ENCODE measurements around the gene CYP4A11.
"Not testable (repeated sequence)": the region's sequence is repeated elsewhere in the genome, so short reads cannot be mapped to it uniquely, and the experiment has no call there.

The CYP4A11 gene

DNA sequence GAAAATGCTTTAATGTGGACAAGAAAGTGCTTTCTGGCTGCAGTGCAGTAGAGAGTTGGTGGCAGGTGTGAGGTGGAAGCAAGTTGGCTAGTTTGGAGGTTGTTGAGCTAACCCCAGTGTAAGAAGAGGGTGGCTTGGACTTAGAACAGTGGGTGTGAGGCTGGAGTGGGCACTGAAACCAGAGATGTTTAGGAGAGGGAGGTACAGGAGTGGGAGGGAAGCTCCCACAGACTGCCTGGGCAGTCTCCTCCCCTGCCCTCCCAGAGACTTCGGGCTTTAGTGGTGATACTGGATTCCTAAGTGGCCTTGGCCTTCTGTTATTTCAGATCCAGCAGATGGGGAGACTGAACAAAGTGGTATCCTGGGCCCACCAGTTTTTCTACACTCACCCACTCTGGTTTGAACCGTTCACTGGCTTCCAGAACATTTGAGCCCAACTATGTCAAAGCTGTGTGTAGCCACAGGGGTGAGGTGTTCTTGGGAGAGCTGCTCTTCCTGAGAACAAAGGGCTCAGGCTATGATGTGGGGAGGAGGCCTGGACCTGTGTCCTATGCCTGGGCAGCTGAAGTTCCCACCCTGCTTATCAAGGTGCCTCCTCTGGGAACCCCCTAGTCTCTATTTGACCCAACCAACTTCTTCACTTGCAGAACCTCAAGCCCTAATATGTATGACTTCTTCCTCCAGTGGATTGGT lies 19.9 kb upstream of the CYP4A11 start:
- no peaks in the 10 kb centered on the region for H3K9me2 ChIP-seq (replicated peaks; ENCODE audit: low read depth, low read length)
- H3K36me3 ChIP-seq (ENCODE audit: insufficient read depth, low read length): no peaks in the 10 kb centered on the region
- H3K4me2 ChIP-seq (ENCODE audit: low read depth, low read length, poor library complexity, severe bottlenecking): no peak overlapping the region
- H3K9me3 ChIP-seq (ENCODE audit: insufficient read depth, low read depth, low read length): no peaks in the 10 kb centered on the region
- no peak overlapping the region for H3K9ac ChIP-seq (ENCODE audit: low read depth, low read length, poor library complexity, severe bottlenecking)
- H3F3A ChIP-seq (ENCODE audit: low read depth): no peaks in the 10 kb centered on the region
- no peak overlapping the region for H2AFZ ChIP-seq (ENCODE audit: low read length)
- no peak overlapping the region for H3K4me3 ChIP-seq (ENCODE audit: low read length, poor library complexity, severe bottlenecking)
- no peaks in the 10 kb centered on the region for H3K27me3 ChIP-seq (ENCODE audit: insufficient read depth, low read length, poor library complexity, severe bottlenecking)
- TF ChIP-seq CTCF (conservative IDR thresholded peaks at IDR 0.05; ENCODE audit: low read length) (no peak), EZH2phosphoT487 (IDR thresholded peaks at IDR 0.05; ENCODE audit: borderline replicate concordance) (no peak)
- no peaks in the 10 kb centered on the region for H3K4me1 ChIP-seq (ENCODE audit: insufficient read depth, low read length, poor library complexity, severe bottlenecking)
- H3K79me2 ChIP-seq (ENCODE audit: insufficient read depth, low read length): no peaks in the 10 kb centered on the region
- no peaks in the 10 kb centered on the region for H4K20me1 ChIP-seq (ENCODE audit: insufficient read depth, low read length, poor library complexity, severe bottlenecking)

- no peak overlapping the region for H3K9ac ChIP-seq (ENCODE audit: low read depth, low read length, poor library complexity, severe bottlenecking)
These were observed 19.0 kb upstream of the CYP4A11 start for GRCh38 chr1:46960250-46960649.

DNA sequence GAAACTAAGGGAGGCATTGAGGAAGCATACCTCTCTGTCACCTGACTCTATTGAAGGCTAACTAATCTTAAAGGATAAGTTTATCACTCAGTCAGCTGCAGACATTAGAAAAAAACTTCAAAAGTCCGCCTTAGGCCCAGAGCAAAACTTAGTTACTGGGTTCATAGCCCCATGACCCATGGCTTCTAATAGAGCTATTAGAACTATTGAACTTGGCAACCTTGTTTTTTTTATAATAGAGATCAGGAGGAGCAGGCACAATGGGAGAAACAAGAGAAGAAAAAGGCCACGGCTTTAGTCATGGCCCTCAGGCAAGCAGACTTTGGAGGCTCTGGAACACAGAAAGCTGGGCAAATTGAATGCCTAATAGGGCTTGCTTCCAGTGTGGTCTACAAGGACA lies 13.8 kb upstream of the CYP4A11 start:
- not testable (repeated sequence) for H3K36me3 ChIP-seq (ENCODE audit: insufficient read depth, low read length); H2AFZ ChIP-seq (ENCODE audit: low read length); H3K4me1 ChIP-seq (ENCODE audit: insufficient read depth, low read length, poor library complexity, severe bottlenecking); H3K9ac ChIP-seq (ENCODE audit: low read depth, low read length, poor library complexity, severe bottlenecking); H3K9me2 ChIP-seq (replicated peaks; ENCODE audit: low read depth, low read length); H4K20me1 ChIP-seq (ENCODE audit: insufficient read depth, low read length, poor library complexity, severe bottlenecking); H3F3A ChIP-seq (ENCODE audit: low read depth); H3K27me3 ChIP-seq (ENCODE audit: insufficient read depth, low read length, poor library complexity, severe bottlenecking); H3K9me3 ChIP-seq (ENCODE audit: insufficient read depth, low read depth, low read length); H3K4me3 ChIP-seq (ENCODE audit: low read length, poor library complexity, severe bottlenecking); H3K79me2 ChIP-seq (ENCODE audit: insufficient read depth, low read length); H3K4me2 ChIP-seq (ENCODE audit: low read depth, low read length, poor library complexity, severe bottlenecking)

More at GRCh38 chr1:46960250-46960649, 19.0 kb upstream of the CYP4A11 start:
- Histone ChIP-seq H3K9me3 (ENCODE audit: insufficient read depth, low read depth, low read length) (no peaks in the 10 kb centered on the region), H3K4me1 (ENCODE audit: insufficient read depth, low read length, poor library complexity, severe bottlenecking) (no peaks in the 10 kb centered on the region), H3F3A (ENCODE audit: low read depth) (no peaks in the 10 kb centered on the region), H3K36me3 (ENCODE audit: insufficient read depth, low read length) (no peaks in the 10 kb centered on the region), H3K4me3 (ENCODE audit: low read length, poor library complexity, severe bottlenecking) (no peak overlapping the region), H3K79me2 (ENCODE audit: insufficient read depth, low read length) (no peaks in the 10 kb centered on the region), H3K27me3 (ENCODE audit: insufficient read depth, low read length, poor library complexity, severe bottlenecking) (no peaks in the 10 kb centered on the region), H3K4me2 (ENCODE audit: low read depth, low read length, poor library complexity, severe bottlenecking) (no peak overlapping the region), H2AFZ (ENCODE audit: low read length) (no peak overlapping the region), H4K20me1 (ENCODE audit: insufficient read depth, low read length, poor library complexity, severe bottlenecking) (no peaks in the 10 kb centered on the region), H3K9me2 (replicated peaks; ENCODE audit: low read depth, low read length) (no peaks in the 10 kb centered on the region)
- no peak for TF ChIP-seq CTCF (conservative IDR thresholded peaks at IDR 0.05; ENCODE audit: low read length)
- TF ChIP-seq EZH2phosphoT487 (IDR thresholded peaks at IDR 0.05; ENCODE audit: borderline replicate concordance): no peak

DNA sequence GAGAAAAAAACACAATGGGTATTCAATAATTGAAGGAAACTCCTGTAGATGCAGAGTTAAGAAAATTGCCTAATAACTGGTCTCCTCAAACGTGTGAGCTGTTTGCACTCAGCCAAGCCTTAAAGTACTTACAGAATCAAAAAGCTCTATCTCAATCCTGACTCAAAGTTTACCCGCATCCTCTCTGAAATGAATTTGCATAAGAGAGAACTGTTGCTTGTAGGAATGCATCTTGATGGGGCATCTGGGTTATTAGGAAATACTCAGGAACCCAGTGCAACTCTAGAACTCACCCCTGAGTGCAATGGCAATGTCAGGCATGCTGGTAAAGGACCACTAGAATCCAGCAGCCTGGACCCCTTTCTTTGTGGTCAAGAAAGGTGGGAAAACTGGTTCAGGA lies 12.6 kb upstream of the CYP4A11 start:
- H3K79me2 ChIP-seq (ENCODE audit: insufficient read depth, low read length); H3K27me3 ChIP-seq (ENCODE audit: insufficient read depth, low read length, poor library complexity, severe bottlenecking); H3K4me1 ChIP-seq (ENCODE audit: insufficient read depth, low read length, poor library complexity, severe bottlenecking); H4K20me1 ChIP-seq (ENCODE audit: insufficient read depth, low read length, poor library complexity, severe bottlenecking); H3F3A ChIP-seq (ENCODE audit: low read depth); H2AFZ ChIP-seq (ENCODE audit: low read length); H3K9me2 ChIP-seq (replicated peaks; ENCODE audit: low read depth, low read length); H3K4me2 ChIP-seq (ENCODE audit: low read depth, low read length, poor library complexity, severe bottlenecking); H3K36me3 ChIP-seq (ENCODE audit: insufficient read depth, low read length); H3K9me3 ChIP-seq (ENCODE audit: insufficient read depth, low read depth, low read length); H3K9ac ChIP-seq (ENCODE audit: low read depth, low read length, poor library complexity, severe bottlenecking); H3K4me3 ChIP-seq (ENCODE audit: low read length, poor library complexity, severe bottlenecking): not testable (repeated sequence)

DNA sequence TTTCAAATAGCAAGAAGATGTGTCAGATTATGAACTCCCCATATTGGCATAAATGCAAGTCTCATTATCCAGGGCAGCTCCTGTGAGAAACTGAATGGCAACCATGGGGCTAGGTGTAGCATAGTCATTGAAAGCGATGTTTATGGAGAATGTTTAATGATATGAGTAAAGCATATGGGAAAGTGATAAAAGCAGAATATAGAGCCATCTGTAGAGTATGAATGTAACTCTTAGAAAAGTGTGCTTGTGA lies 8.1 kb upstream of the CYP4A11 start:
- not testable (repeated sequence) for H3K9me2 ChIP-seq (replicated peaks; ENCODE audit: low read depth, low read length); H3K79me2 ChIP-seq (ENCODE audit: insufficient read depth, low read length); H2AFZ ChIP-seq (ENCODE audit: low read length); H3K27me3 ChIP-seq (ENCODE audit: insufficient read depth, low read length, poor library complexity, severe bottlenecking); H3F3A ChIP-seq (ENCODE audit: low read depth); H3K9me3 ChIP-seq (ENCODE audit: insufficient read depth, low read depth, low read length); H3K9ac ChIP-seq (ENCODE audit: low read depth, low read length, poor library complexity, severe bottlenecking); H3K4me3 ChIP-seq (ENCODE audit: low read length, poor library complexity, severe bottlenecking); H3K4me2 ChIP-seq (ENCODE audit: low read depth, low read length, poor library complexity, severe bottlenecking); H3K36me3 ChIP-seq (ENCODE audit: insufficient read depth, low read length); H4K20me1 ChIP-seq (ENCODE audit: insufficient read depth, low read length, poor library complexity, severe bottlenecking); H3K4me1 ChIP-seq (ENCODE audit: insufficient read depth, low read length, poor library complexity, severe bottlenecking)
